ENCODE measurements around the gene RIC3. TPM values are rescaled to one million over a fixed set of nuclear protein-coding genes. Genes with fewer than 3 reads are reported as not detected.

Gene RIC3
- total and polyA plus RNA-seq, 2 donors (not counting 3 experiments of a cell fraction or from before 2014, with no cell fraction given), result not detected

- POLR2A ChIA-PET, result no interaction called here
- Histone ChIP-seq H3K9me3 (replicated peaks; ENCODE audit: control insufficient read depth, insufficient read depth, low read length) (no peaks in the 10 kb centered on the region), H4K20me1 (replicated peaks; ENCODE audit: control insufficient read depth, extremely low read depth, insufficient read depth, low read length) (no peaks in the 10 kb centered on the region), H3K36me3 (ENCODE audit: control insufficient read depth in 2 of 2, extremely low read depth in 1 of 2, insufficient read depth in 2 of 2, low read length in 2 of 2) (no peaks in the 10 kb centered on the region), H3K79me2 (ENCODE audit: control insufficient read depth, insufficient read depth, low read length) (no peaks in the 10 kb centered on the region), H2AFZ (ENCODE audit: low read depth, low read length) (no peak overlapping the region), H3K4me1 (ENCODE audit: control insufficient read depth, extremely low read depth, insufficient read depth, low read length) (no peaks in the 10 kb centered on the region), H3K4me3 (replicated peaks in 1 of 3; ENCODE audit: insufficient read depth in 1 of 3, low read depth in 1 of 3, low read length in 3 of 3) (no peak overlapping the region), H3K27me3 (ENCODE audit: control insufficient read depth in 2 of 2, insufficient read depth in 2 of 2, low read length in 2 of 2) (no peaks in the 10 kb centered on the region), H3K4me2 (ENCODE audit: insufficient read depth, low read length) (no peak overlapping the region), H3K27ac (ENCODE audit: insufficient read depth, low read depth, low read length) (no peak overlapping the region), H3K9me1 (replicated peaks; ENCODE audit: control insufficient read depth, extremely low read depth, insufficient read depth, low read length) (no peaks in the 10 kb centered on the region), H3K9ac (replicated peaks; ENCODE audit: extremely low read depth, insufficient read depth, low read length) (no peak overlapping the region)
- DNase-seq (ENCODE audit: low read depth, low spot score), result no peak
- dilution Hi-C loops (cut with MboI; ENCODE audit: extremely low pct_ligation_motif_present, low sequenced_read_pairs) (no loop called here), intact Hi-C loops (cut with micrococcal nuclease) (no loop called here)
- CTCF ChIA-PET, result interaction anchor here (1.0 to 20.3 kb wide), 4 partner anchors 11 to 96 kb away, joined by 3 to 822 read pairs (median 267); no protein-coding TSS in a partner anchor
- no TSS peak for BruUV-seq (replicated peaks)
- TF ChIP-seq FOS (IDR thresholded peaks at IDR 0.05; ENCODE audit: borderline replicate concordance, insufficient read depth, low read length) (no peak), CTCF (IDR thresholded peaks at IDR 0.05; ENCODE audit: extremely low read depth in 1 of 2, insufficient read depth in 1 of 2, low read depth in 1 of 2, low read length in 2 of 2) (no peak), EZH2 (IDR thresholded peaks at IDR 0.05; ENCODE audit: borderline replicate concordance, low read depth, low read length, severe bottlenecking) (no peak), MAX (IDR thresholded peaks at IDR 0.05; ENCODE audit: insufficient read depth, insufficient read length) (no peak), MYC (IDR thresholded peaks at IDR 0.05; ENCODE audit: low read depth, low read length) (no peak), JUN (IDR thresholded peaks at IDR 0.05; ENCODE audit: borderline replicate concordance, insufficient read depth, insufficient read length, low read depth) (no peak), GATA2 (IDR thresholded peaks at IDR 0.05; ENCODE audit: insufficient read depth, insufficient read length, low read depth, low read length) (no peak), POLR2A (IDR thresholded peaks at IDR 0.05; ENCODE audit: low read depth, low read length) (no peak), POLR2AphosphoS5 (IDR thresholded peaks at IDR 0.05; ENCODE audit: insufficient read depth, low read depth, low read length) (no peak)
- no peak for FAIRE-seq
These were observed 64.9 kb downstream of the RIC3 start for GRCh38 chr11:8103909-8104308.
